SJCRH30 (cell line): ENCODE data around the gene IL15RA. TPM values are rescaled to one million over a fixed set of nuclear protein-coding genes. Genes with fewer than 3 reads are reported as not detected.
"Not testable (repeated sequence)": the region's sequence is repeated elsewhere in the genome, so short reads cannot be mapped to it uniquely, and the experiment has no call there.

Experiments used
- DNase-seq, 2 experiments: peaks; one replicate each; pipeline ENCODE4 v3.0.0-alpha.2; 2015 to 2020
- H3K27ac ChIP-seq: fragments of 250-450 bp; sonication (Bioruptor Pico); 2 replicates; pipeline ENCODE4 v1.5.1; 2020; ENCODE audit warnings: mild to moderate bottlenecking, moderate library complexity
- H3K27me3 ChIP-seq: fragments of 250-450 bp; sonication (Bioruptor Pico); 2 replicates; pipeline ENCODE4 v1.5.1; 2020; ENCODE audit warnings: mild to moderate bottlenecking, moderate library complexity
- H3K36me3 ChIP-seq: fragments of 250-450 bp; sonication (Bioruptor Pico); 2 replicates; pipeline ENCODE4 v1.5.1; 2020; ENCODE audit warnings: mild to moderate bottlenecking, moderate library complexity
- H3K4me1 ChIP-seq: fragments of 250-450 bp; sonication (Bioruptor Pico); 2 replicates; pipeline ENCODE4 v1.5.1; 2020; ENCODE audit warnings: mild to moderate bottlenecking, moderate library complexity
- H3K4me3 ChIP-seq: fragments of 250-450 bp; sonication (Bioruptor Pico); 2 replicates; pipeline ENCODE4 v1.5.1; 2020; ENCODE audit warnings: mild to moderate bottlenecking, moderate library complexity
- H3K9me3 ChIP-seq: fragments of 250-450 bp; sonication (Bioruptor Pico); replicated peaks from 2 replicates; pipeline ENCODE4 v1.5.1; 2020; ENCODE audit warnings: mild to moderate bottlenecking, moderate library complexity
- total RNA-seq: library from RNA; depleted of rRNA; stranded (reverse); fragments of >200 nt; shearing (Covaris generic); gene quantifications from 2 replicates; pipeline ENCODE4 v1.2.3, GENCODE V29; 2014; rRNA removed

IL15RA gene
- total RNA-seq, 1 experiment from 2014 or later, result not detected

DNA sequence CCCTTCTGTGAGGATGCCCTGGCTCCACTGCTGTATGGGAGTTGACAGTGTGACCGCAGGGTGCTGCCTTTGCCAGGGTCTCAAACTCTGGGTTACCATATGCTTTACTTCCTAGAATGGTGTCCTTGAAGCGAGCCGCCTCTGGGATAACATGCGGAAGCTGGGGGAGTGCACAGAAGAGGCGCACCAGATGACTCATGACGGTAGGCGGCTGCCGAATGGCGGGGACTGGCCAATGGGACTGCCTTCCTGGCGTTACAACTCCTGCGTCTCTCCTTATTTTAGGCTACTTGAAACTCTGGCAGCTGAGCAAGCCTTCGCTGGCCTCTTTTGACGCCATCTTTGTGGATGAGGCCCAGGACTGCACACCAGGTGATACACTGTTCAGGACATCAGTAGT lies 60.0 kb downstream of the IL15RA start:
- Histone ChIP-seq H3K4me1 (no peaks in the 10 kb centered on the region), H3K36me3 (peaks cover 17% of the 10 kb centered on the region), H3K4me3 (no peak overlapping the region), H3K27ac (no peak overlapping the region), H3K9me3 (no peaks in the 10 kb centered on the region), H3K27me3 (no peaks in the 10 kb centered on the region)
- no peak for DNase-seq

DNA sequence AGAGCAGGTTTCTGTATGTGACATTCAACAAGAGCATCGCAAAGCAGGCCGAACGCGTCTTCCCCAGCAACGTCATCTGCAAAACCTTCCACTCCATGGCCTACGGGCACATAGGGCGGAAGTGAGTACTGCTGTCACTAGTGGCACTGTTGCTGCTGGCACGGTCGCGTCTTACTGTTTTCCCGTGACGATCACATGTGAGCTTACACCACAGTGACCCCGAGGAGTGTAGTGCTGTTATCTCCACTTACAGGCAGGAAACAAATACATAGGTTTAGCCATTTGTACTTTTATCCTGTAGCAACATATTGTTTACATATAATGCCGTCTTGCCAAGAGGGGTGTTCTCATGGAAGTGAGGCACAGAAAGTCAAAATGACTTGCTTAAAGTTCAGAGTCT lies 61.9 kb downstream of the IL15RA start:
- H3K4me3 ChIP-seq, result no peak overlapping the region
- H3K4me1 ChIP-seq, result no peaks in the 10 kb centered on the region
- peaks cover 9% of the 10 kb centered on the region; the same call in 1 of the 2 replicates for H3K36me3 ChIP-seq
- H3K9me3 ChIP-seq, result no peaks in the 10 kb centered on the region
- DNase-seq, result no peak
- no peaks in the 10 kb centered on the region for H3K27me3 ChIP-seq
- no peak overlapping the region for H3K27ac ChIP-seq

DNA sequence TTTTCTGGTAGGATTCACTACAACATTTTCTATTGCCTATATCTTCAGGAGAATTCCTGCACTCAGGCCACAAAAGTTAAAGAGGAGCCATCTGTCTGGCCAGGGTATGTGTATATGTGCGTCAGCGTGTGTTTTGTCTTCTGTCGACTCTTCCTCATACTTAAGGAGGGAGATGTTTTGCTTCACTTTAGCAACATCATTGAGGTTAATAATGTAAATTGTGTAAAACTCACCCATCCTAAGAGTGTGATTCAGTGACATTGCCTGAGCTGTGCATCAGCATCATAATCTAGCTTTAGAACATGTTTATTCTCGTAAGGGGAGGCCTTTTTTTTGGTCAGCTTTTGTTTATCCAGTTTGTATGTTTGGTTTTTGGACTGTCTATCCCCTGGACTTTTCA lies 63.6 kb downstream of the IL15RA start:
- DNase-seq, result no peak
- no peak overlapping the region for H3K4me3 ChIP-seq
- no peak overlapping the region for H3K27ac ChIP-seq
- no peaks in the 10 kb centered on the region for H3K27me3 ChIP-seq
- H3K4me1 ChIP-seq, result no peaks in the 10 kb centered on the region
- 0 out of 2 replicates have a peak, but pooled peaks cover 7% of the 10 kb centered on the region for H3K36me3 ChIP-seq
- H3K9me3 ChIP-seq, result no peaks in the 10 kb centered on the region

- H3K4me1 ChIP-seq, result no peaks in the 10 kb centered on the region
- no peaks in the 10 kb centered on the region for H3K27me3 ChIP-seq
- no peak for DNase-seq
- 0 out of 2 replicates have a peak, but pooled peaks cover 7% of the 10 kb centered on the region for H3K36me3 ChIP-seq
- H3K4me3 ChIP-seq, result no peak overlapping the region
- H3K9me3 ChIP-seq, result no peaks in the 10 kb centered on the region
- H3K27ac ChIP-seq, result no peak overlapping the region
These were observed 65.7 kb downstream of the IL15RA start for GRCh38 chr10:5911670-5912069.

- Histone ChIP-seq H3K9me3 (no peaks in the 10 kb centered on the region), H3K36me3 (0 out of 2 replicates have a peak, but pooled peaks cover 7% of the 10 kb centered on the region), H3K27ac (no peak overlapping the region), H3K27me3 (no peaks in the 10 kb centered on the region), H3K4me1 (no peaks in the 10 kb centered on the region), H3K4me3 (no peak overlapping the region)
- DNase-seq, result peak; percentile 22 to 53
These were observed 66.8 kb downstream of the IL15RA start for GRCh38 chr10:5910323-5911100.

DNA sequence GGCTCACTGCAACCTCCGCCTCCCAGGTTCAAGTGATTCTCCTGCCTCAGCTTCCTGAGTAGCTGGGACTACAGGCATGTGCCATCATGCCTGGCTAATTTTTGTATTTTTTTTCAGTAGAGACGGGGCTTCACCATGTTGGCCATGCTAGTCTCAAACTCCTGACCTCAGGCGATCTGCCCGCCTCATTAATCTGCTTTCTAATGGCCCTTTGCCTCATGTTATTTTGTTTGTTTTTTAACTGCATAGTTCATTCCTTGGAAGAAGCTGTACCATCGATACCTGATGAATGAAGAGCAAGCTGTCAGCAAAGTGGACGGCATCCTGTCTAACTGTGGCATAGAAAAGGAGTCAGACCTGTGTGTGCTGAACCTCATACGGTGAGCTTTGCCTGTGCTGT lies 68.7 kb downstream of the IL15RA start:
- not testable (repeated sequence) for H3K27ac ChIP-seq, DNase-seq, H3K4me3 ChIP-seq, H3K36me3 ChIP-seq, H3K4me1 ChIP-seq, H3K9me3 ChIP-seq, H3K27me3 ChIP-seq

- Histone ChIP-seq H3K4me1 (no peaks in the 10 kb centered on the region), H3K36me3 (no peaks in the 10 kb centered on the region; the same call in 1 of the 2 replicates), H3K27ac (no peak overlapping the region), H3K4me3 (no peak overlapping the region), H3K9me3 (no peaks in the 10 kb centered on the region), H3K27me3 (no peaks in the 10 kb centered on the region)
- no peak for DNase-seq
These were observed 70.7 kb downstream of the IL15RA start for GRCh38 chr10:5906651-5907050.

DNA sequence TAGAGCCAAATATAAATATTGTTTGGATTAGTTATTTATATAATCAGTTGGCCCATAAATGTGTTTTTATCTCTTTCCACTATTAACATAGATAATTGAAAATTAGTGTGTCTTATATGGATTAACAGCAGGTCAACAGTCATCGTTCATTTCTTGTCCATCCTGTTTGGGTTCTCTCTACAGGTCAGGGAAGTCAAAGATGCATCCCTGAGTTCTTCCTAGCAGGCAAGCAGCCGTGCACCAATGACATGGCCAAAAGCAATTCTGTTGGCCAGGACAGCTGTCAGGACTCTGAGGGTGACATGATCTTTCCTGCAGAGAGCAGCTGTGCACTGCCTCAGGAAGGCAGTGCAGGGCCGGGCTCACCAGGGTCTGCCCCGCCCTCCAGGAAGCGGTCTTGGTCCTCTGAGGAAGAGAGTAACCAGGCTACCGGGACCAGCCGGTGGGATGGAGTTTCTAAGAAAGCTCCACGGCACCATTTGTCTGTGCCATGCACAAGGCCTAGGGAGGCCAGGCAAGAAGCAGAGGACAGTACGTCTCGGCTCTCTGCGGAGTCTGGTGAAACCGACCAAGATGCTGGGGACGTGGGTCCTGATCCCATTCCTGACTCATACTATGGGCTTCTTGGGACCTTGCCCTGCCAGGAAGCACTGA lies 71.4 kb downstream of the IL15RA start:
- peak; percentile 45 to 56 for DNase-seq
- Histone ChIP-seq H3K9me3 (no peaks in the 10 kb centered on the region), H3K4me1 (no peaks in the 10 kb centered on the region), H3K27ac (no peak overlapping the region), H3K4me3 (no peak overlapping the region), H3K36me3 (no peaks in the 10 kb centered on the region; the same call in 1 of the 2 replicates), H3K27me3 (no peaks in the 10 kb centered on the region)

DNA sequence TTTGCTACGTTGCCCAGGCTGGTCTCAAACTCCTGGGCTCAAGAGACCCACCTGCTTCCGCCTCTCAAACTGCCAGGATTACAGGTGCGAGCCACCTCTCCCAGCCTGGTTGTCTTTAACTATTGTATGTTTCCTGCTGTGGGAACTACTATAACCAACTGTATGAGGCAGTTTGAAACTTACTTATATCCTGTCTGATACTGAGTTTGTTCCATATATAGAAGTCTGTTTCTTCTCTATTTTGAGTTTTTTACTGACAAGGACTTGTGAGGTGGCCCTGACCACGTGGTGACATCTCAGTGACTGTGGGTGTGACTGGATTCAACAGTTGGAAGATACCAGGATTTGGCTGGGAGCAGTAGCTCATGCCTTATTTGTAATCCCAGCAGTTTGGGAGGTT lies 73.1 kb downstream of the IL15RA start:
- Histone ChIP-seq H3K9me3 (no peaks in the 10 kb centered on the region), H3K4me1 (no peaks in the 10 kb centered on the region), H3K4me3 (no peak overlapping the region), H3K27me3 (no peaks in the 10 kb centered on the region), H3K27ac (no peak overlapping the region), H3K36me3 (no peaks in the 10 kb centered on the region; the same call in 1 of the 2 replicates)
- no peak for DNase-seq

DNA sequence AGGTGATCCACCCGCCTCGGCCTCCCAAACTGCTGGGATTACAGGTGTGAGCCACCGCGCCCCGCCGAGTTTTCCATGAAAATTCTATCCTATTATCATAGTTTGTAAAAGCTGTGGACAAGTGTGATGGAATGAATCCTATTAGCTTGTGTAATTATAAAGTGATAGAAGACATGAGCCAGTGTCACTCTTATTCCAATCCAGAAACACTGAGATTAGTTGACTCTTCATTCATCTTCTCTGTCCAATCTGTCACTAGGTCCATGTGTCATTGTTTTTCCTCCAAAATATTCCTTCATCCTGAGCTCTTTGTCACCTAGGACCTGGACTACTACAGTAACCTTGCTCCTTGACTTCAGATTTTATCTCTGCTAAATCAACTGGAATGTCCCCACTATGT lies 73.8 kb downstream of the IL15RA start:
- H3K27ac ChIP-seq, result no peak overlapping the region

DNA sequence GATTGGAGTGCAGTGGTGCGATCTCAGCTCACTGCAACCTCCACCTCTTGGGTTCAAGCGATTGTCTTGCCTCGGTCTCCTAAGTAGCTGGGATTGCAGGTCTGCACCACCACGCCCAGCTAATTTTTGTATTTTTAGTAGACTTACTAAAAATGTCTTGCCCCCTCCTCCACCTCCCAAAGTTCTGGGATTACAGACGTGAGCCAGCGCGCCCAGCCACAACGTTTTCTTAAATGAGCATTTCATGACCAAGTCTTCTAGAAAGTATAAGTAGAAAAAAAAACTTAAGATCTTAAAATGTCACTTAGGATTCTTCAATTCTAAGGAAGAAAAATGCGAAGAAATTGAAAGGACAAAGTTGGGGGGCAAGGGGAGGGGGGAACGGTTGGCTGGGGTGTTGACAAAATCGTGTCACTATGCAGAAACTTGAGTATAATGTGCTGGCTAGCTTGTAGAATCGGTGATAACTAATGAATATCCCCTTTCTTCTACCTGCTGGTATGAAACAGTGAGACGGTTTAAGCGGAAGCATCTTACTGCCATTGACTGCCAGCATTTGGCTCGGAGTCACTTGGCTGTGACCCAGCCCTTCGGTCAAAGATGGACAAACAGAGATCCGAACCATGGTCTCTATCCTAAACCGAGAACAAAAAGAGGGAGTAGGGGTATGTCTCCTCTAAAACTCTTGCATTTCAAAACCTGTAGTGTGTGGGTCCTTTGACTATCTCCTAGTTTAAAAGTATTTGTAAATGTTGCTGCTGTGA lies 74.7 kb downstream of the IL15RA start:
- no peak overlapping the region for H3K4me3 ChIP-seq
- H3K27ac ChIP-seq, result no peak overlapping the region
- H3K4me1 ChIP-seq, result no peaks in the 10 kb centered on the region
- H3K9me3 ChIP-seq, result no peaks in the 10 kb centered on the region
- DNase-seq, result no peak
- no peaks in the 10 kb centered on the region for H3K27me3 ChIP-seq
- peaks cover under 1% of the 10 kb centered on the region; the same call in 1 of the 2 replicates for H3K36me3 ChIP-seq

More for the DNA sequence above, 73.8 kb downstream of the IL15RA start:
- H3K9me3 ChIP-seq, result no peaks in the 10 kb centered on the region
- no peaks in the 10 kb centered on the region; the same call in 1 of the 2 replicates for H3K36me3 ChIP-seq
- H3K4me3 ChIP-seq, result no peak overlapping the region
- H3K4me1 ChIP-seq, result no peaks in the 10 kb centered on the region
- no peaks in the 10 kb centered on the region for H3K27me3 ChIP-seq
- DNase-seq, result no peak

Other genes with a start within 250 kb of the IL15RA start
- gene GDI2, start 164.1 kb downstream of the IL15RA start, total RNA-seq, result 283 and 291 TPM in 2 replicates
- gene ANKRD16, start 87.7 kb downstream of the IL15RA start, total RNA-seq, result 2.9 and 5.6 TPM in 2 replicates
- gene FBH1, start 87.3 kb downstream of the IL15RA start, total RNA-seq, result 32.8 and 38.4 TPM in 2 replicates
- not detected in 2 replicates for gene IL2RA, start 84.8 kb upstream of the IL15RA start, total RNA-seq
- 59.8 and 60.6 TPM in 2 replicates for gene RBM17, start 111.5 kb upstream of the IL15RA start, total RNA-seq
- 11.0 and 11.2 TPM in 2 replicates for gene PFKFB3, start 225.4 kb upstream of the IL15RA start, total RNA-seq